NOMO-1 treated with DMSO at 0.1 percent for 48 hours (cell line): ENCODE data around the gene RNF151.
"Not testable (repeated sequence)": the region's sequence is repeated elsewhere in the genome, so short reads cannot be mapped to it uniquely, and the experiment has no call there.

Experiments
- DNase-seq: peaks from one replicate; lab custom pipeline; 2025; ENCODE audit not compliant: unreplicated experiment; lab: John Stamatoyannopoulos, UW

The RNF151 gene

DNA sequence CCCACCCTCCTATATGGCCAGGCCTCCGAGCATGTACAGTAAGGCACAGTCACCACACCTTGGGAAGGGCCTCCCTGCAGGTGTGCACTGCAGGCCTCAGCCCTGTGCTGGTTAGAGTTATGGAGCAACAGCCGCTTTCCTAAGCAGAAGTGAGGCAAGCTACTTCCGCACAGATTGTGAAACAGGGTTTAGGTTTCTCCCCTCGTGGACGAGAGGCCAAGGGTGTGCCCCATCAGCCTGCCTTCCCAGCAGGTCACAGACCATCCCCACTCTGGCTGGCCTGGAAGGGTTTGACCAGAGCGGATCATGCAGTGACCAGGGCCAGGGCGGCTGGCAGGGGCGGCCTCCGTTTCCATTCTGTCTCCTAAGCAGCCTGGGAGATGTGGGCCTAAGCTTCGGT, 28.3 kb upstream of the RNF151 start:
- peak; percentile 91 for DNase-seq

DNA sequence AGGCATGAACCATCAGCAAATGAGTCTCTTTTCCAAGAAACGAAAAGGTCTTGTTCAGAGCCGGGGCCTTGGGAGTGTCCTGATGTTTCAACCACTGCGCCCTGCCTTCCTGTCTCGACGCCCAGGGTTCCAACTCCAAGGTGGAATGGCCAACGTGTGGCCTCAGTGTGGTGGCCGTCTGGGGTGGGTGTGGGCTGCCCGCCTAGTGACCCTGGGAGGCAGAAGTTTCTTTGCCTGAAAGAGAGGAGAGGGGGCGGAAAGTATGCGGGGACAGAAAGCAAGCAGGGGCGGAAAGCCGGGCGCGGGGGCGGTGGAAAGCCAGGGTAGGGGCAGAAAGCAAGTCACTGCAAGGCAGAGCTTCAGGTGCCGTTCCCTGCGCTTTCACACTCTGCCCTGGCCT, 27.7 kb upstream of the RNF151 start:
- DNase-seq, result no peak

GRCh38 chr16:1939833-1940232, 26.8 kb upstream of the RNF151 start:
- DNase-seq, result not testable (repeated sequence)

- no peak for DNase-seq
These were observed 26.1 kb upstream of the RNF151 start for GRCh38 chr16:1940273-1941161.

DNA sequence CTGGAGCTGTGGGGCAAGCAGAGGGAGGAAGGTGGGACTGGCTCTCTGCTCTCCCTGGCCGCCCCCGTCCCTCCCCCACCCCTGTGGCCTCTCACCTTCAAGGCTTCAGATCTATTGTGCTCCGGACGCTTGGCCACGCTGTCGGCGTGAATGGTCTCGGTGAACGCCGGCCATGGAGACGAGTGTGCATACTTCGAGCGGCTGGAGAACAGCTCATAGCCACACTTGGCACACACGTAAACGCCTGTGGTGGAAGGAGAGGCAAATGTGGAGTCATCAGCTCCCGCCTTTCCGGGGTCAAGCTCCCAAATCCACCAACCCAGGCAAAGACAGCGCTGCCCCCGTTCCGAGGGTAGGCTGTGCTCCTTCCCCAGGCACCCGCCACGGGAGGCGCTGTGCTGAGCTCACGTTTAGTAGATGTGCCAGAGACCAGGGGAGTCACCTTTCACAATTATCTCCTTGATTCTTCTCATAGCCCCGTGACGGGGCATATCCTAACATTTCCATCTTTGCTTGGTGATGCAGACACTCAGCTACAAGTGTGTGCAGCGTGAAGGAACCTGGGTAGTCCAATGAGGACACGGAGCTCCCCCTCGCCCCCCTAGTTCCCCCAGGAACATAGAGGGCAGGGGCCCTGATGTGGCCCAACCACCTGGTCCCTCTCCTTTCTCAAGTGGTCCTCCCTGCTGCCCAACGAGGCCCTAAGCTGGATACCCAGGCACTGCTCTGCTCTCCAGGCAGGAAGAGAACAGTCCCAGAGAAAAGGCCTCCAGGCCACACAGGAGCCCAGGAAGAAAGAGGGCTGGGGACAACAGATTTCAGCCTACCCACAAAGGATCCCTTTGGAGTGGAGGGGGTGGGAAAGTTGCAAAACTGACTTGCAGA, 25.3 kb upstream of the RNF151 start:
- peak; percentile 66 for DNase-seq

DNA sequence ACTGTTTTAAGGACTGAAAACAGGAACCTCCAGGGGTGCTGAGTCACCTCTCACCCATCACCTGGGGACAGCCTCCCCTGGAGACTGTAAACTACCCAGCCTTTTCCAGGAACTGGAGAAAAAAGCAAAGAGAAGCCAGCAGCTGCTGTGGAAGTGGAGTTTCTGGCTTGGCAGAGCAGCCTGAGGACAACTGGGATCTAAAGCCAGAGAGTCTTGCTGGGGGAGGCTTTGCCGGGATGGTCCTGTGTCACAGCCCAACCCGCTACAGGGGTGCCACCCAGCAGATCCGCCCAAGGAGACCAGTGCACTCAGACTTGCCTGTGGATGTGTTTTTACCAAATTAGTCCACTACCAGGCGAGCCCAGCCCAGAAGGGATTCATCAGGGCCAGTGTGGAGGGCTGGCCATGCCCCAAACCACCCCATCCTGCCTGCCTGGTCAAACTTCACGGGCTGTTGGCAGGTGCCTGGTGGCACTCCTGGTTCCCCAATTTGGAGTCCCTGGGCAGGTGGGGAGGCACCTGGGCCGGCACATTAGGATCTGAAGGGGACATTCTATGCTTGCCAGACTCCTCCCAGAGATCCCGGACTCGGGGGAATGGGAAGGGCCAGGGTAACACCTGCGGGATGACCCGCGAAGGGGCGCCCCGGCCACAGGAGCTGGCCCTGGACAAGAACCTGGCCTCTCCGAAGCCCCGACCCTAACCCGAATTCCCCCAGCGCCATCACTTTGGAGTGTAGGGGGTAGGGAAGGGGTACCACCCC, 24.4 kb upstream of the RNF151 start:
- DNase-seq, result peak; percentile 78

DNA sequence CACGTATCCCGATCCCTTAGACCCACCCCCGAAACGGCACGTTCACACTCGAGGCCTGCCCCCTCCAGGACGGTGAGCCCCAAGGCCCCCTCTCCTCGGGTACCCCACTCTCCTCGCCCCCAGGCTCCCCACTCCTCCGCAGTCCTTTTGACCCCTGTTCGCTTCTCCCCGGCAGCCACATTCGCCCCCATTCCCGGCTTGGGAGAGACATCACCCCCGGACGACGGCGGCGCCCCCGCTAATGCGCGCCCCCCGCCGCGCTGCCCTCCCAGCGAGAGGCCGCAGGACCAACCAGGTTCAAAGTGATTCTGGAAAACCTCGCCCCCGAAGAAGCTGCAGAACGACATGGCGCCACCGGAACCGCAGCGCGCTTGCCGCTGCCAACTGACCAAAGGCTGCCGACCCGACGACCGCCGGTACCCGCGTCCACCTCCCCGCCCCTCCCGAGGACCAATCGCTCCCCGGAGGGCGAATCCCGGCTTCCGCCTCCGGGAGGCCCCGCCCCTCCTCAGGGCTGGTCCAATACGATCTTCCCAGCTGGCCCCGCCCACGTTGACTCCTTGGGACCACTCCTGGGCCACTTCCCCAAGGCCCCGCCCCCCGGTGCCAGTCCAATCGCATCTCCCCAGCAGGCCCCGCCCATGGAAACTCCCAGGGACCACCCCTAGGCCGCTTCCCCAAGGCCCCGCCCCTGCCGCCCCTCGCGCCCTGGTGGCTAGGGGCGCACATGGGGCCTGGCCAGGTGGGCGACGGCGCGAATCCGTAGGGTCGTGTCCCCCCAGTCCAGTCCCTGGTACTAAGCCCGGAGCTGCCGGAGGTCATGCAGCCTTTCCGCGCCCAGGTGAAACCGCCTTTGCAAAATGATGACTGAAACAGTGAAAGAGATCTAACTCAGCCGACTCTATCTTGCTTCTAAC, 23.6 kb upstream of the RNF151 start, which contains the start of gene MSRB1:
Gene MSRB1 (minus strand): TSS at position 390 of the 917 bp plus-strand sequence. CDS start 43 bp downstream, at position 347.
- DNase-seq, result peak; percentile 99

- no peak for DNase-seq
These were observed 21.9 kb upstream of the RNF151 start for GRCh38 chr16:1944612-1945199.

- DNase-seq, result no peak
These were observed 20.9 kb upstream of the RNF151 start for GRCh38 chr16:1945559-1946391.

DNA sequence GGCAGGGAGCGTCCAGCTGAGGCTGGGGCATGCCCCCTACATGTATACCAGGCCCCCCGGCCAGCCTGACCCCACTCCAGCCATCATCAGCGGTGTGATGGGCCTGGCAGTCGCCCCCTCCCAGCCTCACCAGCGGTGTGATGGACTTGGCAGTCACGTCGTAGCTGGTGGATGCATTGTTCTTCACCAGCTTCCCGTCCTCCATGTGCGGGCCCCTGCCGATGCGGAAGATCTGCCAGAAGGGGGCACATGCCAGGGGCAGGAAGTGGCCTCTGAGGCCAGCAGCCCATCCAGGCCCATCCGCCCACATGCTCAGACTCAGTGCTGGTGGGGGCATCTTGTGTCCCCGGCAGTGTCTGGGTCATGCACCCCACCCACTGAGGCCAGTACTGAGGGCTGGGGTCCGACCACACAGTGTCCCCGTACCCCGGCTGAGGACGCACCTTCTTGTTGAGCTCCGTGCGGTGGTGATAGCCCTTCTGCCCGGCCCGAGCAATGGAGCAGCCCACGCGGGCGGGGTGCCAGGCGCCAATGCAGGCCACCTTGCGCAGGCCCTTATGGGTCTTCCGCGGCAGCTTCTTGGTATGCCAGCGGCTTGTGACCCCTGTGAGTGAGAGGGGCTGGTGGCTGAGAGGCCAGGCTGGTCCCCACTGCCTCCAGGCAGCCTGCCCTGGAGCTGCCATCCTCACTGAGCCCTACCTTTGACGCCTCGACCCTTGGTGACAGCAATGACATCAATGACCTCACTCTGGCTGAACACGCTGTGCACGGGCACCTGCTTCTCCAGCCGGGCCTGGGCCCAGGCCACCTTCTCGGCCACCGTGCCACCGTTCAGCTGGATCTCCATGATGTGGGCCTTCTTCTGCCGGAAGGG, 19.9 kb upstream of the RNF151 start:
- DNase-seq, result no peak

- DNase-seq, result no peak
These were observed 19.3 kb upstream of the RNF151 start for GRCh38 chr16:1947369-1947670.

DNA sequence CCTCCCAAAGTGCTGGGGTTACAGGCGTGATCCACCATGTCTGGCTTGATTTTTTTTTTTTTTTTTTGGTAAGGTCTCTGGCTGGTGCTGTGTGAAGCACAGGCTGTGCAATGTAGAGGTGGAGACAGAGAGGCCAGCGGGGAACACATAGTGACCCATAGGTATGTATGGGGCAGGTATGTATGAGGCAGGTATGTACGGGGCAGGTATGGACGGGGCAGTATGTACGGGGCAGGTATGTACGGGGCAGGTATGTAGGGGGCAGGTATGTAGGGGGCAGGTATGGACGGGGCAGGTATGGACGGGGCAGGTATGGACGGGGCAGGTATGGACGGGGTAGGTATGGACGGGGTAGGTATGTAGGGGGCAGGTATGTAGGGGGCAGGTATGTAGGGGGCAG, 17.1 kb upstream of the RNF151 start:
- DNase-seq, result no peak

DNA sequence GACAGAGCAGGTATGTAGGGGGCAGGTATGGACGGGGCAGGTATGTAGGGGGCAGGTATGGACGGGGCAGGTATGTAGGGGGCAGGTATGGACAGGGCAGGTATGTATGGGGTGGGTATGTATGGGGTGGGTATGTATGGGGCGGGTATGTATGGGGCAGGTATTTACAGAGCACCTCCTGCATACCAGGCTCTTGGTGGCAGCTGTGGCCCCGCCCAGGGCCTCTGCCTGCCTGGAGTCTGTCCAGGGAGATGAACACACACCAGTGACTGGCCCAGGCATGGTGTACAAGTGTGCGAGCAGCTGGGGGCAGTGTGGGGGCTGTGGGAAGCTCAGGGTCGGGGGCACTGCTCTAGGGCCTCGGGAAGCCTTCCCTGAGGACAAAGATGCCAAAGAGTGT, 16.6 kb upstream of the RNF151 start:
- no peak for DNase-seq

- no peak for DNase-seq
These were observed 16.1 kb upstream of the RNF151 start for GRCh38 chr16:1950559-1950958.

DNA sequence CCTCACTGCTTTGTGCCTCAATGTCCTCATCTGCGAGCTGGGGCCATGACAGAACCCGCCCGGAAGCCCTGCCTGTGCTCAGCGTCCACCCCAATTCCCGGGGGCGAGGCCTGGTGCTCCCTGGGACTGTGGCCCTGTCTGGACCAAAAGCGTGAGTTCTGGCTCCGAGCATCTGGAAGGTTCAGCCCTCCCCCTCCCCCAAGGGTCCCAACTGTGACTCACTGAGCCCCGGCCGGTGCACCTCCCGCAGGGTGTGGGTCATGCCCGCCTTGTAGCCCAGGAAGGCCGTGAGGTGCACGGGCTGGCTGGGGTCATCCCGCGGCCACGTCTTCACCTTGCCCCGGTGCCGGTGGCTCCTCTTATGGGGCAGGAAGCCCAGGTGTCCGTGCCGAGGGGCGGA, 12.9 kb upstream of the RNF151 start:
- no peak for DNase-seq

GRCh38 chr16:1957434-1958142, 9.1 kb upstream of the RNF151 start:
- DNase-seq, result not testable (repeated sequence)

GRCh38 chr16:1958143-1958491, 8.5 kb upstream of the RNF151 start:
- DNase-seq, result not testable (repeated sequence)
